OCI-LY7 (cell line): ENCODE measurements around the gene RNF212B. TPM values are rescaled to one million over a fixed set of nuclear protein-coding genes. Genes with fewer than 3 reads are reported as not detected.

Experiments used
- BruUV-seq: library from RNA; stranded (reverse); fragments of 400-500 nt; replicated peaks from 2 replicates; lab custom pipeline; 2021; lab: Mats Ljungman, UMichigan
- CTCF ChIA-PET: fragments of 300-600 bp; sonication (Branson Sonifier 250); formaldehyde crosslinking; loops from one replicate; lab custom pipeline; 2022; ENCODE audit warnings: antibody characterized with exemption; ENCODE audit not compliant: unreplicated experiment; lab: Charles Lee
- POLR2A ChIA-PET: fragments of 300-600 bp; sonication (Branson Sonifier 250); formaldehyde crosslinking; loops from one replicate; lab custom pipeline; 2022; ENCODE audit warnings: antibody characterized with exemption; lab: Charles Lee
- DNase-seq: peaks from one replicate; pipeline ENCODE4 v3.0.0-alpha.2; 2015; ENCODE audit warnings: low spot score
- H2AFZ ChIP-seq: fragments of 200-600 bp; sonication (generic), shearing (Covaris generic); 2 replicates; pipeline ENCODE4 v1.6.1; 2014; ENCODE audit warnings: mild to moderate bottlenecking, antibody characterized with exemption, low read length, moderate library complexity
- H3K27ac ChIP-seq: fragments of 200-600 bp; sonication (generic); 2 replicates; pipeline ENCODE4 v1.5.1; 2014; ENCODE audit warnings: mixed run types, low read depth, mild to moderate bottlenecking, moderate library complexity, low read length, inconsistent platforms; ENCODE audit not compliant: poor library complexity, severe bottlenecking
- H3K36me3 ChIP-seq: fragments of 200-600 bp; sonication (generic); 2 replicates; pipeline ENCODE4 v1.6.1; 2014; ENCODE audit warnings: mild to moderate bottlenecking, antibody characterized with exemption, low read length, moderate library complexity, mixed read lengths; ENCODE audit not compliant: insufficient read depth
- H3K4me1 ChIP-seq: fragments of 200-600 bp; sonication (generic); 2 replicates; pipeline ENCODE4 v1.5.1; 2014; ENCODE audit warnings: mild to moderate bottlenecking, low read length; ENCODE audit not compliant: insufficient read depth, poor library complexity, severe bottlenecking
- H3K4me2 ChIP-seq: fragments of 200-600 bp; sonication (generic); 2 replicates; pipeline ENCODE4 v1.6.1; 2014; ENCODE audit warnings: mild to moderate bottlenecking, low read length
- H3K4me3 ChIP-seq: fragments of 200-600 bp; sonication (generic); 2 replicates; pipeline ENCODE4 v1.5.1; 2014; ENCODE audit warnings: mild to moderate bottlenecking, low read depth, low read length; ENCODE audit not compliant: poor library complexity, severe bottlenecking
- H3K79me2 ChIP-seq: fragments of 200-600 bp; sonication (generic); 2 replicates; pipeline ENCODE4 v1.6.1; 2016; ENCODE audit warnings: low read depth, mild to moderate bottlenecking, low read length, moderate library complexity, mixed read lengths; ENCODE audit not compliant: insufficient read depth
- H3K9me2 ChIP-seq: fragments of 200-600 bp; sonication (generic); 2 replicates; pipeline ENCODE4 v1.6.1; 2016; ENCODE audit warnings: mild to moderate bottlenecking, low read length, mixed read lengths; ENCODE audit not compliant: insufficient read depth
- H3K9me3 ChIP-seq: fragments of 200-600 bp; sonication (generic); 2 replicates; pipeline ENCODE4 v1.6.1; 2014; ENCODE audit warnings: mild to moderate bottlenecking, mixed run types, low read length, mixed read lengths
- H4K20me1 ChIP-seq: fragments of 200-600 bp; sonication (generic); 2 replicates; pipeline ENCODE4 v1.6.1; 2014; ENCODE audit warnings: mild to moderate bottlenecking, antibody characterized with exemption, low read length, moderate library complexity, mixed read lengths; ENCODE audit not compliant: insufficient read depth
- EZH2phosphoT487 ChIP-seq: fragments of 200-600 bp; sonication (generic); IDR thresholded peaks from 2 replicates; pipeline ENCODE4 v1.6.1; 2018; ENCODE audit warnings: low read depth, borderline replicate concordance, mild to moderate bottlenecking, mixed run types, antibody characterized with exemption, low read length, moderate library complexity, mixed read lengths
- intact Hi-C: fragments of 100-400 bp; cut with micrococcal nuclease; formaldehyde crosslinking; loops from one replicate; pipeline ENCODE4 v1.10.0; 2022; ENCODE audit not compliant: unreplicated experiment
- total RNA-seq, 2 experiments: library from RNA; depleted of rRNA in 1 of 2; stranded (reverse); fragments of >200 nt in 1 of 2; shearing (Covaris generic) in 1 of 2; gene quantifications; 2 replicates each; pipeline ENCODE4 v1.2.3, GENCODE V29; 2014 to 2022
- TF ChIP-seq, protein P1 (sequence below): fragments of 200-600 bp; sonication (generic); conservative IDR thresholded peaks from 2 replicates; pipeline ENCODE4 v1.5.1; 2014; ENCODE audit warnings: mild to moderate bottlenecking, antibody characterized with exemption, low read length, moderate library complexity, mixed read lengths

The RNF212B gene
- total RNA-seq, 2 experiments from 2014 or later = not detected

DNA sequence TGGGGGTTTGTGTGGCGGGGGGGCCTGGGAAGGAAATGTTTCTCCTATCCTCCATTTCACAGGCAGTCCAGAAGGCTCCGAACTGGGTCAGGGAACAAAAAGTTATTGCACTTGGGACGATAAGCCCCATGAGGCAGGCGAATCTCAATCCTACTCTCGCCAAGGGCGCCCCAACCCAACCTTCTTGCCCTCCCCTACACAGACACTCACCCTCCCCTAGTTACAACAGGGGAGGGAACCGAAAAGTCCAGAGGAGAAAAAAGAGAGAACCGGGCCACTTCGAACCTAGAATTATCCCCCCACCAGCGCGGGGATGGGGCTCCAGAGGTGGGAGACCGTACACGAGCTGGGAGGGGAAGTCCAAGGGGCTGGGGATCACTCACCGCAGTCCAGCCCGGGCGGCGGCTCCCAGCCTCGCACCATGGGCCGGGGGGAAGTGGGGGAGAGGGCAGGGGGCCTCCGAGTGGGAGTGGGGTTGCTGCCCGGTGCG is 47.8 kb downstream of the RNF212B start:
- Histone ChIP-seq H3K79me2 (peaks cover 14% of the 10 kb centered on the region; the same call in 1 of the 2 replicates), H3K4me3 (peak overlapping the region; percentile 91), H3K4me1 (peaks cover 13% of the 10 kb centered on the region), H3K36me3 (no peaks in the 10 kb centered on the region), H3K9me2 (no peaks in the 10 kb centered on the region), H3K4me2 (peak overlapping the region; percentile 84), H2AFZ (peak overlapping the region; percentile 72), H3K27ac (peak overlapping the region; percentile 9), H3K9me3 (no peaks in the 10 kb centered on the region), H4K20me1 (no peaks in the 10 kb centered on the region)
- ChIA-PET CTCF (interaction anchor here (0.9 kb wide), 1 partner anchor 165 kb away, joined by 3 read pairs; no protein-coding TSS in a partner anchor), POLR2A (interaction anchor here (0.6 to 2.9 kb wide), 8 partner anchors 8 to 780 kb away, joined by 3 to 13 read pairs (median 5); partner anchors contain the start of genes BCL2L2 and PPP1R3E)
- intact Hi-C loops = loop anchor here (1.0 to 5.0 kb wide), 2 partner anchors 16 to 163 kb away; no protein-coding TSS in a partner anchor
- BruUV-seq = no TSS peak
- no peak for TF ChIP-seq EZH2phosphoT487
- TF ChIP-seq, protein P1, sequence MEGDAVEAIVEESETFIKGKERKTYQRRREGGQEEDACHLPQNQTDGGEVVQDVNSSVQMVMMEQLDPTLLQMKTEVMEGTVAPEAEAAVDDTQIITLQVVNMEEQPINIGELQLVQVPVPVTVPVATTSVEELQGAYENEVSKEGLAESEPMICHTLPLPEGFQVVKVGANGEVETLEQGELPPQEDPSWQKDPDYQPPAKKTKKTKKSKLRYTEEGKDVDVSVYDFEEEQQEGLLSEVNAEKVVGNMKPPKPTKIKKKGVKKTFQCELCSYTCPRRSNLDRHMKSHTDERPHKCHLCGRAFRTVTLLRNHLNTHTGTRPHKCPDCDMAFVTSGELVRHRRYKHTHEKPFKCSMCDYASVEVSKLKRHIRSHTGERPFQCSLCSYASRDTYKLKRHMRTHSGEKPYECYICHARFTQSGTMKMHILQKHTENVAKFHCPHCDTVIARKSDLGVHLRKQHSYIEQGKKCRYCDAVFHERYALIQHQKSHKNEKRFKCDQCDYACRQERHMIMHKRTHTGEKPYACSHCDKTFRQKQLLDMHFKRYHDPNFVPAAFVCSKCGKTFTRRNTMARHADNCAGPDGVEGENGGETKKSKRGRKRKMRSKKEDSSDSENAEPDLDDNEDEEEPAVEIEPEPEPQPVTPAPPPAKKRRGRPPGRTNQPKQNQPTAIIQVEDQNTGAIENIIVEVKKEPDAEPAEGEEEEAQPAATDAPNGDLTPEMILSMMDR = no peak
- no peak for DNase-seq

DNA sequence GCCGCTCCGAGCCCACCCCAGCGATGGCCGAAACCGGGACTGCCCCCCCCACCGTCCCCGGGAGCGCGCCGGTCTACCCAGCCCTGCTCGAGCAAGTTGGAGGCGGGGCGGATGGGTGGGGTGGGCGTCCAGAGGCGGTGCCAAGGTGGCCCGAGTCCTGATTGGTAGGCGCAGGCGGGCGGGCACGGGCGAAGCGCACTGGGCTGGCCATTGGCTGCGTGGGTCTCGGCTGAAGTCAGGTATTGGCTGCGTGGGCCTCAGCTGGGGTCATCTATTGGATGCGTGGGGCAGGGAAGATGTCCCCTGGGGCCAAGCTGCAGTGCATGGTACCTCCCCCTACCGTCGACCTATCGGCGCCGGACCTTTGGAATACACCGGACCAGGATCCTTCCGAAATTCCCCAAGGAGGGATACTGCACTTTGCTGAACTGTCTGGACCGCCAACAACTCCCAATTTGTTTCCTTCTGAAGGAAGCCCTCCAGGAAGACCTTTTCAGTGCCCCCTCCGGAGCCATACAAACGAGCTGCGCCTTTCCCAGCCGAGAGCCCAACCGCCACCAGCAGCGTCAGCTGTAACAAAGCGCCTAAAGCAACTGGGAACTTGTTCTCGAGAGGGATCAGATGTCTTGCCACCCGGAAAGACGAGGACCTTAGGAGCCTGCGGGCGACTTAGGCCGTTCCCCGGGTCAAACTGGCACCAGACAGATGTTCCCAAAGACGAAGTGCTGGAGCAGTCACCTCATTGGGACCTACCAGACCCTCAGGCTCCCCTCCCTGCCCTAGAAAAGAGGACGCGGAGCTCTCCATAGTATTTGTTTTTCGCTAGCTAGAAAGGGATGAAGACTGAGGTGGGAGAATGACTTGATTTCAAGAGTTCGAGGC is 48.5 kb downstream of the RNF212B start, which contains the start of gene HOMEZ:
TSS of gene HOMEZ (minus strand) at position 113 of the 882 bp plus-strand sequence. CDS start 180 bp downstream, outside the sequence.
- Histone ChIP-seq H3K36me3 (no peaks in the 10 kb centered on the region), H3K4me3 (peak within 1 kb of the TSS; percentile 91), H3K27ac (peak within 1 kb of the TSS; percentile 28), H3K4me1 (peaks cover 13% of the 10 kb centered on the region), H3K9me3 (no peaks in the 10 kb centered on the region), H2AFZ (peak within 1 kb of the TSS; percentile 91), H3K9me2 (no peaks in the 10 kb centered on the region), H3K4me2 (peak within 1 kb of the TSS; percentile 89), H3K79me2 (peaks cover 14% of the 10 kb centered on the region; the same call in 1 of the 2 replicates), H4K20me1 (no peaks in the 10 kb centered on the region)
- intact Hi-C loops = loop anchor here (1.0 to 5.0 kb wide), 2 partner anchors 15 to 164 kb away; no protein-coding TSS in a partner anchor
- peak; percentile 98 for DNase-seq
- POLR2A ChIA-PET = interaction anchor here (0.7 to 2.9 kb wide), 7 partner anchors 9 to 780 kb away, joined by 3 to 13 read pairs (median 6); partner anchors contain the start of genes BCL2L2 and PPP1R3E
- CTCF ChIA-PET = interaction anchor here (0.7 to 1.0 kb wide), 5 partner anchors 14 to 495 kb away, joined by 3 to 4 read pairs (median 3); partner anchors contain the start of genes PABPN1 and PPP1R3E
- TF ChIP-seq, protein P1 = peak; percentile 27; the same call in 1 of the 2 replicates
- no peak for TF ChIP-seq EZH2phosphoT487
- no TSS peak for BruUV-seq
